ENCODE results near the gene FAM234B.

Gene FAM234B

DNA sequence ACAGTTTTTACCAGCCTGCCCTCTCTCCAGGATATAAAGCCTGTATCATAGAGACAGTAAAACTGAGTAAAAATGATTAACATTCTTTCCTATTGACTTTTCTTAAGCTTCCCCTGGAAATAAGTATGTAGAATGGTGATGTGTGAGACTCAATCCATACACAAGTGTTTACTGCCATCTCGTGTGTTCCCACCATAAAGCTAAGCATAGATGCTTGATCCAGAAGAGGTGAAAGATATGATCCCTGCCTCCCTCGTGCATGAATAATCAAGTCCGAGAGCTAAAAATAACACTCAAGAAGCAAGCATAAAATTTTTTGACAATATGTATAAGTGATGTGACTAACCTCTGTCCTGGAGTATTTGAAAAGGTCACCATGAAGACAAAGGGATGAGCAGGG is 76.2 kb downstream of the FAM234B start:
- DNase-seq: no peak

DNA sequence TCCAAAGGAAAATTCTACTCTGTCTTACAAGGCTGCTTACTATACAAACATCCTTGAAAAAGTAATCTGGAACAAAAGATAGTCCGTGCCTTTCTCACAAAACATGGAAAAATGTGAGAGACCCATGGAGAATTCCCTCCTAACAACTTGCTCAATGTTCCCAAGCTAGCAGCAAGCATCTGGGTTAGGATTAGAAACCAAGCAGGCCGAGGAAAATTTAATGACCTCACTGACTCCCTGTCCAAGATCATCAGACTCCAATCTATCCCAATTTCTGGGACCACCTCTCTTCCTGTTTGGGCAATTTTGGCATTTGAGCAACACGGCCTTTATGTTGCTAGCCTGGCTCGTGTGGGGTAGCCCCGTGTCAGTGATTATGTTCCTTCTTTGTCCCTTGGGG is 77.4 kb downstream of the FAM234B start:
- no peak for DNase-seq

DNA sequence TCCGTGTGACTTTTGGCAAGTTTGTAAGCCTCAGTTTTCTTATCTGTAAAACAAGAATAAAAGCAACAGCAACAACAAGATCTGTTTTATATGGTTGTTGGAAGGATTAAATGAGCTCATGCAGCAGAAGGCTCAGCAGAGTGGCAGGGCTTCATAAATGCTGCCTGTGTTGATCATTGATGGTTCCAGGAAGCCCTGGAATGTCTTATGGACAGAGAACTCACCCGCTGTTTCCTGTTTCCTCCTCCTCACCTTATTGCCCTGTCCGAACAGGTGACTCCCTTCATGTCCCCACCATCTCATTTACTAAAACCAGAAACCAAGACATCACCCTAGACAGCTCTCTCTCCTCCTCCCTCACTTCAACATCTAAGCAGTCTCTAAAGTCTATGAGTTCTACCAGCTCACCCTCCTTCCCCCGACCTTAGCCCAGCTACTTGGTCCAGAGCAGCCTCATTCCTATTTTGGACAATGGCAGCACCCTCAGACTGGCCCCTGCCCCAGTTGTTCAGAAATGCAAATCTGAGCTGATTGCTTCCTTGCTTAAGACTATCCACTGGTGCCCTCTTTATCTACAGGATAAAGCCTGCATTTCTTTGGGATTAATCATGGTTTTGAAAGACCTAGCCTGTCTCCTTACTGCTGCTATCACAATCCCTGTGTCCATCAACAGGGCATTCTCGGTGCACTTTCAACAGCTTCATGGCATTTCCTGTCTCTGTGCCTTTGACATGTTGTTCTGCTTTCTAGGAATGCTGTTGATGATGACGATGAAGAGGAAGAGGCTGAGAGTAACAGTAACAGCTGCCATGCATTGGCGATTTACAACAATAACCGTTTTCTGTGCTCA is 80.7 kb downstream of the FAM234B start:
- no peak for DNase-seq

DNA sequence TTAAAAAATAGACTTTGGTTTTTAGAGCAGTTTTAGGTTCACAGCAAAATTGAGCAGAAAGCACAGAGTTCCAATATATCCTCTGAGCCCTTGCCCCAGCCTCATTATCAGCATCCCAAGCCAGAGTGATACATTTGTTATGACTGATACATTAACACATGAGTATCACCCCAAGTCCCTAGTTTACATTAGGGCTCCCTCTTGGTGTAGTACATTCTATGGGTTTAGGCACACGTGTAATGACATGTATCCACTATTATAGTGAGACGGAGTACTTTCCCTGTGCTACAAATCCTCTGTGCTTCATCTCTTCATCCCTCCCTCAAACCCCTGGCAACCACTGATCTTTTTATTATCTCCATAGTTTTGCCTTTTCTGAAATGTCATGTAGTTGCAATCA is 81.8 kb downstream of the FAM234B start:
- no peak for DNase-seq

DNA sequence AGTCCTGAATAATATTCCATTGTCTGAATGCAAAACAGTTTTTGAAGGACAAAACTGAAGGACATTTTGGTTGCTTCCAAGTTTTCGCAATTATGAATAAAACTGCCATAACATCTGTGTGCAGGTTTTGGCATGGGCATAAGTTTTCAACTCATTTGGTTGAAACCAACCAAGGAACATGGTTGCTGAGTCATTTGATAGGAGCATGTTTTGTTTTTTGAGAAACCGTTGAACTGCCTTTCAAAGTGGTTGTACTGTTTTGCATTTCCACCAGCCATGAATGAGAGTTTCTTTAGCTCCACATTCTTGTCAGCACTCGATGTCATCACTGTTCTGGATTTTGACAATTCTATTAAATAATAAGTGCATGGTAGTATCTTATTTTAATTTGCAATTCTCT is 82.3 kb downstream of the FAM234B start:
- no peak for DNase-seq

DNA sequence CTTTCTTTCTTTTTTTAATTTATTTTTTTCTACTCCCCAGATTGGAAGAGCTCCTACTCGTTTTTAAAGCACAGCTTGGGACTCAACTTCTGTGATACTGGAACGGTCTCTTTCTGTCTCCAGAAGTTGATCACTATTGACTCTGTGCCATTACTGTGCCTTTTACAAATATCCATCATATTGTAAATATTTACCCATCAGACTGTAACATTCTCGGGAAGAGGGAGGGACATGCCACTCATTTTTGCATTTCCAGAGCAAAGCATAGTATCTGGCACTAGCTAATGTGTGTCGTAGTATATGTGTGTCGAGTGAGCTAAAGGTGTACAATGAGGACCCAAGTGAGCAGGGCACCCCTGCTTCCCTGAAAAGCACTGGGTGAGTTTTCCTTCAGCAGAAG is 83.3 kb downstream of the FAM234B start:
- no peak for DNase-seq

DNA sequence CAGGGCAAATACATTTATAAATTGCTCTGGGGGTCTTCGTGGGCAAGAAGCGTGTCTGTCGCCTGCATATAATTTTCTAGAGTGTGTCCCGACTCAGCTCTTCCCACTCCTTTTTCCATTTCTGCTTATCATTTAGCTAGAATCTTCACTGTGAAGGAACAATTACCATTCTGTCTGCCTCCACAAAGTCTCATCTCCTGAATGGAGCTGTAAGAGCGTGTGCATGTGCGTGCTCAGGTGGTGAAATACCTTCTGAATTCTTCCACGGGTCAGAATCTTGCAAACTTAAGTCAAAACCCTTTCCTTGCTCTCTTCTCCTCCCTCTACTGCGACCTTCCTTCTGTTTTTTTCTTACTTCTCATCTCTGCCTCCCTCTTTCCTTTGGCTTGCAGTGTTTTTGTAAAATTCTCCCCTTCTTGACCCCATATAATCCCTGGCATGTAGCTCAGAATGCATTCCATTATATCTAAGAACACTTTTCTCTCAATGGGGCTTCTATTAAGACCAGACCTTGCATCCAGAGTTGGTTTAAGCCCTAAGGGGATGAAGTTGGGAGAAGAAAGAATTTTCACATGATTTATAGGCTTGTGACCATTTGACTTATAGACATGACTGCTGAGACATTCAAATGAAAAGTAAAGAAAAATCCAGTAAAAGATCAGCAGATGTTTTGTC is 84.2 kb downstream of the FAM234B start:
- DNase-seq: no peak

DNA sequence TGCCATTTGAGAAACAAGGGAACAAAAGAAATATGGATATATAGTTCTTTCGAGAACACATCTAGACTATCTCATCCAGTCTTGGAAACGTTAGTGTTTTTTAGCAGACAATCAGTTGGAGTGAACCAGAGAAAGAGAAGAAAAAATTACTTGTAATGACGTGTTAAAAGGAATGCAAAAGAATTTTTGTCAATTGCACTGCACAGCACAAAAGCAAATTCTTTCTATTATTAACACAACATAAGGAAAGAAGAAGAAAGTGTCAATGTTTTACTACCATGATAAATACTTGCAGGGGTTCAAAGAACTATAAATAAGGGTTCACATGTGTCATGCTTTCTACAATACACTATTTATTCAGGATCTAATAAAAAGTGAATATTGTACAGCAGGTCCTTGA is 86.8 kb downstream of the FAM234B start:
- no peak for DNase-seq

Measured in NCI-H2171 treated with DMSO at 0.1 percent for 48 hours (cell line).